HepG2 (cell line): ENCODE results near the gene CCNF. TPM values are rescaled to one million over a fixed set of nuclear protein-coding genes. Genes with fewer than 3 reads are reported as not detected.

Source experiments
- ATAC-seq: fragments of 200-7000 bp; cut with Tn5 transposase; 3 replicates; pipeline ENCODE4 v1.9.1; 2020; ENCODE audit warnings: mild to moderate bottlenecking, moderate library complexity
- BruUV-seq: library from RNA; stranded (reverse); fragments of 400-500 nt; replicated peaks from 2 replicates; lab custom pipeline; 2021; lab: Mats Ljungman, UMichigan
- CTCF ChIA-PET: fragments of 300-600 bp; formaldehyde crosslinking; extraction: SDS; loops from one replicate; lab custom pipeline; 2021; ENCODE audit warnings: low total read pairs, inconsistent platforms, low intra/inter-chr PET ratio; lab: Yijun Ruan, JAX
- POLR2A ChIA-PET: fragments of 350-600 bp; sonication (Branson Sonifier 250); formaldehyde crosslinking; loops from one replicate; lab custom pipeline; 2020; ENCODE audit warnings: antibody characterized with exemption, inconsistent platforms; lab: Yijun Ruan, JAX
- DNase-seq: peaks from one replicate; pipeline ENCODE4 v3.0.0-alpha.2; 2015; ENCODE audit warnings: low spot score
- FAIRE-seq: peaks from 3 replicates; lab custom pipeline; 2011; peaks lifted over from hg19 to GRCh38; lab: Jason Lieb, UNC
- H2AFZ ChIP-seq: one replicate; pipeline ENCODE4 v1.6.1; 2011; ENCODE audit warnings: low read length, inconsistent platforms
- H3K27ac ChIP-seq: fragments of 300-600 bp; 3 replicates; pipeline ENCODE4 v1.8.0; 2011; ENCODE audit warnings: mixed run types, mild to moderate bottlenecking, mixed read lengths, low read length, inconsistent platforms; ENCODE audit not compliant: insufficient read depth; ENCODE audit errors: extremely low read length
- H3K27me3 ChIP-seq, 2 experiments: fragments of 200-600 bp in 1 of 2; 2 replicates in 1 of 2; 3 replicates in 1 of 2; pipeline versions ENCODE4 v1.6.0 to v1.8.0; 2011; ENCODE audit warnings: low read length in 2 of 2, mild to moderate bottlenecking in 2 of 2, moderate library complexity in 2 of 2, inconsistent platforms in 1 of 2; ENCODE audit not compliant: insufficient read depth in 2 of 2, control insufficient read depth in 1 of 2
- H3K36me3 ChIP-seq, 2 experiments: fragments of 200-600 bp in 1 of 2; replicated peaks in 1 of 2; 2 replicates in 1 of 2; 3 replicates in 1 of 2; pipeline versions ENCODE4 v1.5.1 to v1.8.0; 2011; ENCODE audit warnings: low read length in 2 of 2, inconsistent platforms in 1 of 2; ENCODE audit not compliant: insufficient read depth in 2 of 2, control insufficient read depth in 1 of 2
- H3K4me1 ChIP-seq: 2 replicates; pipeline ENCODE4 v1.5.1; 2012; ENCODE audit warnings: low read length, inconsistent platforms; ENCODE audit not compliant: insufficient read depth
- H3K4me2 ChIP-seq: 2 replicates; pipeline ENCODE4 v1.6.0; 2011; ENCODE audit warnings: low read depth, low read length, inconsistent platforms
- H3K4me3 ChIP-seq, 3 experiments: fragments of 200-600 bp in 1 of 3; sonication (generic), shearing (Covaris generic) in 1 of 3; replicated peaks in 1 of 3; 2 replicates each; pipeline ENCODE4 v1.5.1; 2011 to 2016; ENCODE audit warnings: low read length in 3 of 3, inconsistent platforms in 2 of 3, low read depth in 2 of 3, mild to moderate bottlenecking in 2 of 3, control low read depth in 1 of 3, mixed read lengths in 1 of 3; ENCODE audit not compliant: insufficient read depth in 1 of 3
- H3K79me2 ChIP-seq: one replicate; pipeline ENCODE4 v1.6.1; 2011; ENCODE audit warnings: low read length, inconsistent platforms; ENCODE audit not compliant: insufficient read depth
- H3K9ac ChIP-seq: 2 replicates; pipeline ENCODE4 v1.6.0; 2011; ENCODE audit warnings: mild to moderate bottlenecking, low read depth, low read length, inconsistent platforms; ENCODE audit not compliant: insufficient read depth
- H3K9me3 ChIP-seq: 2 replicates; pipeline ENCODE4 v1.5.1; 2012; ENCODE audit warnings: mild to moderate bottlenecking, low read length
- H4K20me1 ChIP-seq: 2 replicates; pipeline ENCODE4 v1.6.0; 2011; ENCODE audit warnings: inconsistent platforms, mild to moderate bottlenecking, low read length, moderate library complexity; ENCODE audit not compliant: insufficient read depth
- CSRNP1 ChIP-seq: sonication (generic); formaldehyde crosslinking; IDR thresholded peaks from 2 replicates; pipeline ENCODE4 v1.8.1; 2023; ENCODE audit warnings: mild to moderate bottlenecking, missing genetic modification reagents
- KDM2A ChIP-seq: sonication (generic); formaldehyde crosslinking; IDR thresholded peaks from 2 replicates; pipeline ENCODE4 v1.4.0; 2020; ENCODE audit warnings: low read depth, missing genetic modification reagents, borderline replicate concordance
- KDM5B ChIP-seq: sonication (generic); formaldehyde crosslinking; IDR thresholded peaks from 2 replicates; pipeline ENCODE4 v1.4.0; 2020; ENCODE audit warnings: missing genetic modification reagents, mild to moderate bottlenecking, borderline replicate concordance
- MTF1 ChIP-seq: sonication (generic); formaldehyde crosslinking; IDR thresholded peaks from 2 replicates; pipeline ENCODE4 v1.5.0; 2020; ENCODE audit warnings: missing genetic modification reagents
- NFE2L2 ChIP-seq: fragments of 150-350 bp; IDR thresholded peaks from 2 replicates; pipeline ENCODE4 v1.6.1; 2014; ENCODE audit warnings: low read length
- PHB2 ChIP-seq: fragments of 450-650 bp; IDR thresholded peaks from 2 replicates; pipeline ENCODE4 v1.6.1; 2018; ENCODE audit not compliant: partially characterized antibody
- SMARCE1 ChIP-seq: fragments of 450-650 bp; IDR thresholded peaks from 2 replicates; pipeline ENCODE4 v1.6.1; 2017; ENCODE audit warnings: borderline replicate concordance
- THAP7 ChIP-seq: sonication (generic); formaldehyde crosslinking; IDR thresholded peaks from 2 replicates; pipeline ENCODE4 v1.8.1; 2023; ENCODE audit warnings: mild to moderate bottlenecking, missing genetic modification reagents
- TRIM22 ChIP-seq: fragments of 450-650 bp; IDR thresholded peaks from 2 replicates; pipeline ENCODE4 v1.6.1; 2017
- ZBTB20 ChIP-seq: sonication (generic); formaldehyde crosslinking; IDR thresholded peaks from 2 replicates; pipeline ENCODE4 v1.8.1; 2023; ENCODE audit warnings: missing genetic modification reagents, low read depth, mild to moderate bottlenecking, borderline replicate concordance
- ZBTB46 ChIP-seq: sonication (generic); formaldehyde crosslinking; IDR thresholded peaks from 2 replicates; pipeline ENCODE4 v1.4.0; 2020; ENCODE audit warnings: mild to moderate bottlenecking, missing genetic modification reagents, borderline replicate concordance
- ZFP41 ChIP-seq: sonication (generic); formaldehyde crosslinking; IDR thresholded peaks from 2 replicates; pipeline ENCODE4 v1.4.0; 2020; ENCODE audit warnings: mild to moderate bottlenecking, missing genetic modification reagents, borderline replicate concordance
- ZMAT5 ChIP-seq: sonication (generic); formaldehyde crosslinking; IDR thresholded peaks from 2 replicates; pipeline ENCODE4 v1.5.0; 2020; ENCODE audit warnings: mild to moderate bottlenecking, low read depth, missing genetic modification reagents, borderline replicate concordance
- ZNF138 ChIP-seq: sonication (generic); formaldehyde crosslinking; IDR thresholded peaks from 2 replicates; pipeline ENCODE4 v1.5.0; 2020; ENCODE audit warnings: mild to moderate bottlenecking, low read depth, missing genetic modification reagents
- ZNF362 ChIP-seq: sonication (generic); formaldehyde crosslinking; IDR thresholded peaks from 2 replicates; pipeline ENCODE4 v1.4.0; 2020; ENCODE audit warnings: missing genetic modification reagents, mild to moderate bottlenecking, borderline replicate concordance
- ZNF788 ChIP-seq: sonication (generic); formaldehyde crosslinking; IDR thresholded peaks from 2 replicates; pipeline ENCODE4 v1.5.0; 2020; ENCODE audit warnings: mild to moderate bottlenecking, missing genetic modification reagents, borderline replicate concordance
- WGBS: methylation state at CpG from one replicate; pipeline ENCODE4 v1.1.6; 2017; ENCODE audit warnings: low lambda C conversion rate; 5-methylcytosine and 5-hydroxymethylcytosine counted together
- in situ Hi-C: cut with HindIII; loops from 2 replicates; pipeline ENCODE4 v1.10.0; 2017; ENCODE audit warnings: low pct_unique_long_range_greater_than_20kb; ENCODE audit not compliant: extremely low pct_ligation_motif_present
- intact Hi-C: fragments of 100-400 bp; cut with micrococcal nuclease; formaldehyde crosslinking; loops from one replicate; pipeline ENCODE4 v1.10.0; 2022; ENCODE audit not compliant: unreplicated experiment
- polyA plus RNA-seq, 8 experiments: library from polyadenylated mRNA; depleted of rRNA in 3 of 8; stranded (reverse) in 7 of 8; unstranded in 1 of 8; fragments of >200 nt; fragmentation: Illumina TruSeq in 4 of 8; extraction: Trizol in 4 of 8; gene quantifications; 2 replicates each; pipeline versions ENCODE4 v1.2.1 to v1.2.3, GENCODE V29; 2011 to 2016; ENCODE audit warnings: low read depth in 4 of 8, missing spikeins in 1 of 8, mixed read lengths in 1 of 8; ENCODE audit not compliant: insufficient read depth in 1 of 8
- total RNA-seq, 5 experiments: library from RNA; depleted of rRNA; stranded (reverse); fragments of >200 nt; fragmentation: Illumina TruSeq; extraction: Trizol; gene quantifications; 2 replicates each; pipeline ENCODE4 v1.2.3, GENCODE V29; 2016; ENCODE audit warnings: low read depth in 1 of 5

The CCNF gene
- total and polyA plus RNA-seq, 2 of the 13 experiments (the other 11 are each of a cell fraction or from before 2014, with no cell fraction given): 6.4 to 22.8 TPM

- TF ChIP-seq KDM5B (CRISPR knock-in tag) (no peak), ZNF138 (CRISPR knock-in tag) (no peak), ZBTB20 (CRISPR knock-in tag) (no peak), ZNF788 (no peak), PHB2 (no peak), ZFP41 (CRISPR knock-in tag) (no peak), ZBTB46 (no peak)
Observed at GRCh38 chr16:2443555-2443954, 14.3 kb downstream of the CCNF start (continued).

- Histone ChIP-seq H3K9me3 (no peaks in the 10 kb centered on the region), H3K4me3 (no peak overlapping the region), H3K36me3 (peaks cover 25 to 64% of the 10 kb centered on the region in 2 experiments; a peak in 4 of 5 replicates), H3K9ac (no peak overlapping the region), H2AFZ (no peak overlapping the region), H3K27ac (no peak overlapping the region), H3K79me2 (no peaks in the 10 kb centered on the region), H4K20me1 (no peaks in the 10 kb centered on the region), H3K27me3 (no peaks in the 10 kb centered on the region), H3K4me1 (no peaks in the 10 kb centered on the region), H3K4me2 (no peak overlapping the region)
- no peak for DNase-seq
- no peak for FAIRE-seq
- intact Hi-C loops (no loop called here), in situ Hi-C loops (no loop called here)
- ChIA-PET CTCF (no interaction called here), POLR2A (no interaction called here)
- no peak for ATAC-seq
- no TSS peak for BruUV-seq
- WGBS: 98% methylated on average over 8 of the region's 11 CpGs
- TF ChIP-seq KDM2A (CRISPR knock-in tag): no peak
- no peak for TF ChIP-seq CSRNP1
- no peak for TF ChIP-seq SMARCE1
- no peak for TF ChIP-seq TRIM22
- TF ChIP-seq ZNF138 (CRISPR knock-in tag): no peak
- TF ChIP-seq THAP7: no peak
- no peak for TF ChIP-seq ZNF362 (CRISPR knock-in tag)
- no peak for TF ChIP-seq NFE2L2
- no peak for TF ChIP-seq ZMAT5 (CRISPR knock-in tag)
- TF ChIP-seq MTF1 (CRISPR knock-in tag): no peak
Observed at GRCh38 chr16:2447920-2448583, 18.8 kb downstream of the CCNF start.
